Activated gamma-delta T cell treated with anti-CD3 and anti-CD28 coated beads, Interleukin-2, amount 50 U/mL, for 16 hours (primary cell): ENCODE data around the gene ARHGAP23.
"Not testable (repeated sequence)": the region's sequence is repeated elsewhere in the genome, so short reads cannot be mapped to it uniquely, and the experiment has no call there.

ENCODE experiments used
- DNase-seq: peaks from one replicate; pipeline ENCODE4 v3.0.0-alpha.2; 2020; ENCODE audit warnings: low read depth

Gene ARHGAP23

GRCh38 chr17:38421871-38422827, 6.1 kb upstream of the ARHGAP23 start:
- no peak for DNase-seq

DNA sequence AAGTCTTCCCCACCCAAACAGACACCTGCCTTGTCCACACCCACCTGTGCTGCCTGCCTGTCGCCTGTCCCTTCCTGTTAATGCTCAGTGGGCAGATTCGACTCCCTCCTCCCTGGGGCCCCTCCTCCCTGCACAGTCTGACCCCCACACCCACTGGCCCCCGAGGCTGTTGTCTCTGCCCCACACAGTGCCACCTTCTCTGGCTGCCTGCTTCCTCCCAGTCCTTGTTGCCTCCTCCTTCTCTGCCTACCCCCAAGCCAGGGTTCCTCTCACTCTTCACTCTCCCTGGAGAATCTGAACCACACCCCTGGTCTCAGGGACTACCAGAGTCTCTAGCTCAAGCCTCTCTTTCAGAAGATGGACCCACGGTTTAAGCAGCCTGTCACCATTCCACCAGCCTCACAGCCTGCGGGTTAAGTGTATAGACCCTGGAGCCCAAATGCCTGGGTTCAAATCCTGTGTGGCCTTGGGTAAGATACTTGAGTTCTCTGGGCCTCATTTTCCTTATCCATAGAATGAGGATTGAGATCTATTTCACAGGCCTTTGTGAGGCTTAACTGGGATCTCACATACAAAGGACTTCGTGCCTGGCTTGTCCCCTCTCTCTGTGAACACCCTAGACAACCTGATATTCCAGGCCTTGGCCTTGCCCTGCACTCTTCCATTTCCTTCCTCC, 3.8 kb upstream of the ARHGAP23 start:
- DNase-seq: no peak

GRCh38 chr17:38425031-38425430, 3.2 kb upstream of the ARHGAP23 start:
- no peak for DNase-seq

GRCh38 chr17:38425744-38426143, 2.5 kb upstream of the ARHGAP23 start:
- no peak for DNase-seq

DNA sequence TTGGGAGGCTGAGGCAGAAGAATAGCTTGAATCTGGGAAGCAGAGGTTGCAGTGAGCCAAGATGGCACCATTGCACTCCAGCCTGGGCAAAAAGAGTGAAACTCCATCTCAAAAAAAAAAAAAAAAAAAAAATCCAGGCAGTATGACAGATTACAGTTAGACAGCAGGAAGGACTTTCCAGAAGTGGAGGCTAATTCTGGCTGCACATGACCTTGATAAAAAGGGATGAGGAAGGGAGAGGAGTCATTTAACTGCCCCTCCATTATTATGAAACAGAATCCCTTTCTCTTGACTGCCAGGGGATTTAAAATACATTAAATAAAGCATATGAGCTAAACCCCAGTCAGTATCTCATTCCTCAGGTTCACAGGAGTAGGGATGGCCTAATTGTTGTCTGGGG, 1.8 kb upstream of the ARHGAP23 start:
- DNase-seq: no peak

DNA sequence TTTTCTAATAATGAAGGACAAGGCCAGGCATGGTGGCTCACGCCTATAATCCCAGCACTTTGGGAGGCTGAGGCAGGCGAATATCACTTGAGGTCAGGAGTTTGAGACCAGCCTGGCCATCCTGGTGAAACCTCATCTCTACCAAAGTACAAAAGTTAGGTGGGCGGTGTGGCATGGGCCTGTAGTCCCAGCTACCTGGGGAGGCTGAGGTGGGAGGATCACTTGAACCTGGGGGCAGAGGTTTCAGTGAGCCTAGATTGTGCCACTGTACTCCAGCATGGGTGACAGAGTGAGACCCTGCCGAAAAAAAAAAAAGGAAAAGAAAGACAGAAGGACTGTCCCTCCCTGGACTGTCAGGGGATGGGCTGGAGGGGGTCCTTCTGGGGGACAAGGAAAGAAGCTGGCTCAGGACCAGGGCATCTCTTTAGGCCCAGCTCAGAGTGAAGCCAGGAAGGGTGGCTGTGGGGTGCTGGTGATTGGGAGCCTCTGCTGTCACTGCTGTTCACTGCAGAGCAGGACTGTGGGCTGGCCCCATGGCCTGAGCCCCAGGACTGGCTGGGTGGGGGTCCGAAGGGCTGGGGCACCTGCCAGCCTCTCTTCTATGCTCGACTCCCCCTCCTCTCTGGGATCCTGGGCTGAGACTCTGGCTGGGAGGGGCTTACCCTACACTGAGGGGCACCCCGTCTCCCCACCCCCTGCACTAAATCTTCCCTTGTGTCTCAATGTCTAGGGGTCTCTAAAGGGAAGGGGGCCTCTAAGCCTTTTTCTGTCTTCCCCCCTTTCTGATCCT, 909 bp upstream of the ARHGAP23 start:
- DNase-seq: no peak

DNA sequence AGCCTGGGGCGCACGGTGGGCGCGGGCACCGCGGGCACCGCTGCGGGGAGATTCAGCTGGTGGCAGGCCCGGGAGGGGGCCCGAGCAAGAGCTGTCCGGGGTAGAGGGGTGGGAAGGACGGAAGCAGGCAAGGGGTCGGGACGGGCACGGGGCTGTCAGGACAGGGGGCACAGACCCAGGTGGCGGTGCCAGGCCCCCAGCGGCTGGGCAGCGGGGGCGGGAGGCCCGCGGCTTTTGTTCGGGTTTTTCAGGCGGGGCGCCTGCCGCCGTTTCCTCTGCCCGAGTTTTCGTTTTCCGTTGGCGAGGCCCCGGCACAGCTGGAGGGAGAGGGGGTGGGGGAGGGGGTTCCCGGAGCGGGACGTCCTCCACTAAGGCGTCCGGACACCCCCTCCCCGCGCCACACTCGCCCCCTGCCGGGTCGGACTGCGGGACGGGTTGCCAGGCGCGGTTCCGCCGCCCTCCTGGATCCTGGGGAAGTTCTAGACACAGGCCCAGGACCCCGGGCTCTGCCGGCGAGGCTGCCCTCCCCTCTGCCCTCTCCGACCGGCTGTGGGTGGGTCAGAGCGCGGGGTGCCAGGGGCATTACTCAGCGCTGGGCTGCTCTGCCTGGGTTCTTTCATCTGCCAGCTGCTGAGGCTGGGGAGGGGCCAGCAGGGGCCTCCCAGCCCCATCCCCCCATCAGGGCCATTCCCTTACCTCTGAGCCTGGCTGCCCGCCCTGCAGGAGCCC, 543 bp downstream of the ARHGAP23 start:
- no peak for DNase-seq

DNA sequence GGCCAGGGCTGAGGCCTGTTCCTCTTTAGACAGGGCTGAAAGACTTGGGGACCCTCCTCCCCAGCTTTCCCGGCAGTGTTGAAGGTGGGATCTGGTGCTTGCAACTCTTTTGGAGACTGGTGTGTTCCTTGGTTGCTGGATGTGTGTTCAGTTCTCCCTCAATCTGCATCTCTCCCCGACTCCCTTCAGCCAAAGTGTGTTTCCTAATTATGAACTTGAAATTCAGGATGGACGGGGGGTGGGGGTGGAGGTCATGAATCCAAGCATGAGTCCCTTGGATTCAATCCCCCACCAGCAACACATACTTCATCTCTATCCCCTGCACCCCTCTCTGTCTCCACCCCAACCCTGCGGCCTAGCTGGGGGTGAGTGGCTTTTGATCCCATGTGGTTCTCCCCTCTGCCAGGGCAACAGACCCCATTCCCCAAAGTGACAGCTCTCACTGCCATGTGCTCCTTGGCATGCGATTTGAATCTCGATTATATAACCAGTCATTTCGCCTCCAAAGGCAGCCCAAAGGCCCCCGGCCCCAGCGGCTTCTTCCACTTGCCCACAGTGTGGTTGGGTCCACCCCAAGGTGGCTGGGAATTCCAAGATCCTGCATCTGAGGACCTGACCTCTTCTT, 1.3 kb downstream of the ARHGAP23 start:
- no peak for DNase-seq

DNA sequence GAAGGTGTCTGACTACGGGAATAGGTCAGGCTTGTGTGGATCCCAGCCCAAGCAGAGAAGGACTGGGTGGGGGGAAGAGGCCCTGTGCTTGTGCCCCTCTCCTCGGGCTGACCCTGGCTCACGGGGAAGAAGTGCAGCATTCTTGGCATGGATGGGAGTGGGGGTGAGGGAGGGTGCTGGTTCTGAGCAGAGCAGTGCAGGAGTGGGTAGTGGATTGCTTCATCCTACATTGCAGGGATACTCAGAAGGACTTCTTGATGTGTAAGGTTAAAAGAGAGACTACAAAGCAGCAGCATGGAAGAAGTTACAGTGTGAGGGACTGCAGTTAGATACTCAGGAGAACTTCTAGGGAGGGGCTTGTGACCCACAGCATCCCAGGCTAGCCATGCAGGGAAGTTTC, 2.1 kb downstream of the ARHGAP23 start:
- DNase-seq: no peak

DNA sequence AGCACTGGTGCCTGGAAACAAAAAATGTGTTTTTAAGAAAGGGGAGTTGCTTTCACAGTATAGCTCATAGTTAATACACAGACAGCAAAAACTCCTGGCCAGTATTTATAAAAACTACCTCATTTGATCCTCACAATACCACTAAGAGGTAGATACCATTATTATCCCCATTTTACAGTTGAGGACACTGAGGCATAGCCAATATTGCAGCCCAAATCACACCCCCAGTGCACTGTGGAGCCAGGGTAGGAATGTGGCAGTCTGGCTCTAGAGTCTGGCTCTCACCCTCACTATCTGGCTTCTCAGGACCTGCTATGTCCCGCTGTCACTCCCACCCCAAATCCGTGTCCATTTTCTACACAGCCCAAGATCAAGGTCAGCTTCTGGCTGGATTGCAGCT, 2.6 kb downstream of the ARHGAP23 start:
- no peak for DNase-seq

DNA sequence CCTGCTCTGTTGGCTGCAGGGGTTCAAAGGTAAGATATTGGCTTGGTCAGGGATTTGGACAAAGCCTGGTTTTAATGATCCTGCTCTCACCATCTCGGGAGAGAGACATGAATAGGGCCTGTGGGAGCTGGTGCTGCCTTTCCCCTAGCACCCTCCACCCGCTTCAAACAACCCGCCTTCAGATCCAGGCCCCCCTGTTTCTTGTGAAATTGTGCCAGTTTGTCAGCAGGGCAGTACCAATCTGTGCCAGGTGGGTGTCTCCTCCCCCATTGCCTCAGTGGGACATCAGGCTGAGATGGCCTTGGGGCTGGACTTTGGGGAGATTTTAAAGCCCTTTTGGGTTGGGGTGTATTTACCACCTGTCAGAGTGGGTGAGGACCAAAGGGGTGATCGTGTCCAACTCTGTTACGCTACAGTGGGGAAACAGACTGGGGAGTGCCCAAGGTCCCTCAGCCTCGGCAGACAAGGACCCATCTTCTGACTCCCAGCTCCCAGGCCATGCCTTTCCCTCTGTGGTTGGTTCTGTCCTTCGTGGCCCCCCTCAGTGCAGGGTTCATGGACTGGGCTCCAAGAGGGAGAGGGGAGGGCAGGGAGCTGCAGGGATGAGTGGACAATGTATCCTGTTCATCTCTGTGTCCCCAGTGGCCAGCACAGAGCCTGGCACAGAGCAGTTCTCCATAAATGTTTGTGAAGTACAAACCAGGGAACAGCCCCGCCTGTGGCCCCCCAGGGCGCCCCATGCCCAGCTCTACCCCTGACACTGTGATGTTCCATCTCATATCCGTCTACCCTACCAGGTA, 3.3 kb downstream of the ARHGAP23 start:
- DNase-seq: no peak

GRCh38 chr17:38434178-38434665, 6.0 kb downstream of the ARHGAP23 start:
- no peak for DNase-seq

- no peak for DNase-seq
These were observed 7.5 kb downstream of the ARHGAP23 start for GRCh38 chr17:38435795-38436194.

- no peak for DNase-seq
These were observed 8.1 kb downstream of the ARHGAP23 start for GRCh38 chr17:38436386-38436785.

- not testable (repeated sequence) for DNase-seq
These were observed 9.0 kb downstream of the ARHGAP23 start for GRCh38 chr17:38437313-38437712.

DNA sequence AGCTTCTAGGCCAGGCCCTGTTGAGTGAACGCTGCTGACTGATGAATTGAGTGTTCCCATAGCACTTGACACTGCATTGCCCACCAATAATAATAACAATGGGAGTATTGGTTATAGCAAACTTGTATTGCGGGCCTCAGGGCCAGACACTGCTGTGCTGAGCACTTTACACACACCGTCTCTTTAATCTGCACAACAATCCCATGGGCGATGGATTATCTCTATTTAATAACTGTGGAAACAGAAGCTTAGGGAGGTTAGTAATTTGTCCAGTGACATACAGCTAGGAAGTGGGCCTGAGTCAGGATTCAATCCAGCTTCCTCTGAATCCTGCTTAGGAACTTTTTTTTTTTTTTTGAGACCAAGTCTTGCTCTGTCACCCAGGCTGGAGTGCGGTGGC, 11.2 kb downstream of the ARHGAP23 start:
- DNase-seq: no peak

GRCh38 chr17:38440614-38441397, 12.5 kb downstream of the ARHGAP23 start:
- no peak for DNase-seq

DNA sequence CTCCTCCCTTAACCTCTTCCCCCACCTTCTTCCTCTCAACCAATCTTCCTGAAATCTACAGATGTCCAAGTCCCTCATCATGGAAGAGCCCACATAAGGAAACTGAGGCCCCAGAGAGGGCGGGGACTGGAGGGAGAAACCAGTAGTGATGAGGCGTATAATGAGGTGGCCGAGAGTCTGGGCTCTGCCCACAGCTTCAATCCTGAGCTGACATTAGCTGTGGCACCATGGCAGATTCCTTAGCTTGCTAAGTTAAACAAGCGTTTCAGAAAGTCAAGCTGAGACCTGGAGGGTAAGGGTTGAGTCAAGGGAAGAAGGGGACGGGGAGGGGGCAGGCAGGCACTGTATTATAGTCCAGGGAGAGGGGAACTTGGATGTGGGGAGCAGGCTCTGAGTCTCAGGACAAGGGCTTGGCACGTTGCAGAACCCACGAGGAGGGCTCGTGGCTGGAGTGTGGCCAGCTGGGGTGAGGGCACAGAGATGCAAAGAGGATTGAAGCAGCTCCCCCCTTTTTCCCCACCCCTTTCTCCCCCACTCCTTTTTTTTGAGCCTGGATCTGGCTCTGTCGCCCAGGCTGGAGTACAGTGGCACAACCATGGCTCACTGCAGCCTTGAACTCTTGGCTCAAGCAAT, 13.3 kb downstream of the ARHGAP23 start:
- no peak for DNase-seq

DNA sequence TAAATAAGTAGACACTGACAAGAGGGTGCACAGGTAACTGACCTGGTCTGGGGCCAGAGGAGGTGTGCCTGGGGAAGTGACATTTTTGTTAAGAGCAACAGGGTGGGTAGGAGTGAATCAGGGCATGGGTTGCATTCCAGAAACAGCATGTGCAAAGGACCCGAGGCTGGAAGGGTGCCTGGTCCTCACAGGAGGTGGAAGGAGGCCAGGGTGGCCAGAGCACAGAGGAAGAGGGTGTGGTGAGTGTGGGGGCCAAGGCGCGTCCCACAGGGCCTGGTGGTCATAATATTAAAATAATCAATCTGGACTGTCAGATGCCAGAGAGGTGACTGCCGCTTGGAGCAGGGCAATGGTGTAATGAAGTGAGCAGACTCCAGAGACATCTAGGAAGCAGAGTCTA, 14.3 kb downstream of the ARHGAP23 start:
- no peak for DNase-seq
